Measurements from ENCODE around the gene FKBP2.

- TF ChIP-seq CTCF (IDR thresholded peaks at IDR 0.05) (no peak), POLR2A (IDR thresholded peaks at IDR 0.05) (no peak), EP300 (IDR thresholded peaks at IDR 0.05) (no peak)
Observed at GRCh38 chr11:64245797-64246620, 5.1 kb downstream of the FKBP2 start.
